Neuronal stem cell (in vitro differentiated cells): ENCODE data around the gene ARHGEF28.

Source experiments
- DNase-seq: peaks from one replicate; pipeline ENCODE4 v3.0.0-alpha.2; 2013; ENCODE audit warnings: low spot score
- H2AFZ ChIP-seq: one replicate; pipeline ENCODE4 v1.6.1; 2013; ENCODE audit warnings: mild to moderate bottlenecking, low read length, inconsistent platforms
- H2AK5ac ChIP-seq: 2 replicates; pipeline ENCODE4 v1.6.1; 2013; ENCODE audit warnings: low read depth, mild to moderate bottlenecking, inconsistent platforms, low read length, moderate library complexity, mixed read lengths
- H2BK120ac ChIP-seq: 2 replicates; pipeline ENCODE4 v1.6.1; 2013; ENCODE audit warnings: low read depth, mild to moderate bottlenecking, inconsistent platforms, low read length, moderate library complexity, mixed read lengths
- H2BK12ac ChIP-seq: one replicate; pipeline ENCODE4 v1.6.1; 2013; ENCODE audit warnings: low read length, inconsistent platforms
- H2BK15ac ChIP-seq: 2 replicates; pipeline ENCODE4 v1.6.1; 2013; ENCODE audit warnings: mild to moderate bottlenecking, low read length, inconsistent platforms, mixed read lengths
- H2BK5ac ChIP-seq: one replicate; pipeline ENCODE4 v1.6.1; 2013; ENCODE audit warnings: inconsistent platforms, mild to moderate bottlenecking, low read length, moderate library complexity
- H3K14ac ChIP-seq: one replicate; pipeline ENCODE4 v1.6.1; 2013; ENCODE audit warnings: low read length, inconsistent platforms
- H3K18ac ChIP-seq: 2 replicates; pipeline ENCODE4 v1.6.1; 2013; ENCODE audit warnings: low read length, inconsistent platforms
- H3K23ac ChIP-seq: 2 replicates; pipeline ENCODE4 v1.6.1; 2013; ENCODE audit warnings: low read depth, mild to moderate bottlenecking, mixed read lengths, low read length, inconsistent platforms; ENCODE audit not compliant: poor library complexity
- H3K27ac ChIP-seq: replicated peaks from 3 replicates; pipeline ENCODE4 v1.5.1; 2013; ENCODE audit warnings: low read length, inconsistent platforms
- H3K27me3 ChIP-seq, 3 experiments: 2 replicates each; pipeline ENCODE4 v1.6.1; 2013; ENCODE audit warnings: low read length in 3 of 3, mild to moderate bottlenecking in 2 of 3, inconsistent platforms in 1 of 3, low read depth in 1 of 3, mixed read lengths in 1 of 3, moderate library complexity in 1 of 3; ENCODE audit not compliant: control insufficient read depth in 3 of 3, insufficient read depth in 3 of 3
- H3K36me3 ChIP-seq, 2 donors: replicated peaks in 1 of 2; 2 replicates each; pipeline ENCODE4 v1.6.1; 2013; ENCODE audit warnings: low read length in 2 of 2; ENCODE audit not compliant: control insufficient read depth in 2 of 2, insufficient read depth in 2 of 2
- H3K4ac ChIP-seq: 2 replicates; pipeline ENCODE4 v1.6.1; 2013; ENCODE audit warnings: inconsistent platforms, mild to moderate bottlenecking, low read length, moderate library complexity
- H3K4me1 ChIP-seq, 2 donors: 1 replicate in 1 of 2; 2 replicates in 1 of 2; pipeline ENCODE4 v1.6.1; 2013; ENCODE audit warnings: low read length in 2 of 2, low read depth in 1 of 2; ENCODE audit not compliant: control insufficient read depth in 2 of 2, insufficient read depth in 1 of 2
- H3K4me2 ChIP-seq: one replicate; pipeline ENCODE4 v1.6.1; 2013; ENCODE audit warnings: mild to moderate bottlenecking, low read length, inconsistent platforms; ENCODE audit not compliant: insufficient read depth, poor library complexity, severe bottlenecking
- H3K4me3 ChIP-seq, 2 donors: 2 replicates each; pipeline ENCODE4 v1.5.1; 2013; ENCODE audit warnings: low read length in 2 of 2, mild to moderate bottlenecking in 2 of 2, inconsistent platforms in 1 of 2, moderate library complexity in 1 of 2
- H3K79me1 ChIP-seq: one replicate; pipeline ENCODE4 v1.6.1; 2013; ENCODE audit warnings: low read depth, mild to moderate bottlenecking, inconsistent platforms, low read length, moderate library complexity
- H3K9ac ChIP-seq: one replicate; pipeline ENCODE4 v1.6.1; 2013; ENCODE audit warnings: mild to moderate bottlenecking, low read depth, low read length, inconsistent platforms; ENCODE audit not compliant: poor library complexity
- H3K9me3 ChIP-seq, 2 donors: replicated peaks in 1 of 2; 2 replicates each; pipeline versions ENCODE3 to v1.6.1; 2013; ENCODE audit warnings: low read length in 2 of 2, mild to moderate bottlenecking in 2 of 2, inconsistent platforms in 1 of 2, low read depth in 1 of 2, mixed read lengths in 1 of 2, moderate library complexity in 1 of 2; ENCODE audit not compliant: control insufficient read depth in 2 of 2, insufficient read depth in 1 of 2
- H4K8ac ChIP-seq: one replicate; pipeline ENCODE4 v1.6.1; 2013; ENCODE audit warnings: low read depth, mild to moderate bottlenecking, inconsistent platforms, low read length, moderate library complexity
- H4K91ac ChIP-seq: one replicate; pipeline ENCODE4 v1.6.1; 2013; ENCODE audit warnings: low read length, low read depth, mild to moderate bottlenecking, inconsistent platforms; ENCODE audit not compliant: poor library complexity
- WGBS, 2 donors: extraction: QIAGEN DNeasy Blood & Tissue Kit; methylation state at CpG; one replicate each; pipeline ENCODE4 v1.1.7; 2013; ENCODE audit warnings: missing lambda C conversion rate in 2 of 2, mixed read lengths in 1 of 2; ENCODE audit not compliant: insufficient read length in 2 of 2, insufficient replicate concordance in 1 of 2; ENCODE audit errors: extremely low coverage in 2 of 2; 5-methylcytosine and 5-hydroxymethylcytosine counted together

Gene ARHGEF28

GRCh38 chr5:73917891-73918290 is 291.9 kb downstream of the ARHGEF28 start:
- Histone ChIP-seq H3K4me2 (no peak overlapping the region), H3K23ac (no peak overlapping the region), H2BK120ac (no peak overlapping the region), H3K9ac (no peak overlapping the region), H3K4me3 (no peak overlapping the region), H3K4me1 (peaks cover 0 to 1% of the 10 kb centered on the region in 2 donors), H2AFZ (no peak overlapping the region), H3K27ac (no peak overlapping the region), H2BK15ac (no peak overlapping the region), H2BK5ac (no peak overlapping the region), H2AK5ac (no peak overlapping the region), H3K18ac (no peak overlapping the region), H3K27me3 (no peaks in the 10 kb centered on the region), H3K9me3 (no peaks in the 10 kb centered on the region), H3K4ac (no peak overlapping the region), H4K8ac (no peak overlapping the region), H3K36me3 (no peaks in the 10 kb centered on the region), H3K14ac (no peak overlapping the region), H3K79me1 (no peaks in the 10 kb centered on the region), H2BK12ac (no peak overlapping the region), H4K91ac (no peak overlapping the region)
- no CpG with 5 or more reads among the region's 4 CpGs for WGBS, 2 donors
- DNase-seq, result no peak

GRCh38 chr5:73918791-73919221 is 292.8 kb downstream of the ARHGEF28 start:
- Histone ChIP-seq H2BK120ac (no peak overlapping the region), H3K18ac (no peak overlapping the region), H4K91ac (no peak overlapping the region), H2BK15ac (no peak overlapping the region), H3K9ac (no peak overlapping the region), H2BK12ac (no peak overlapping the region), H4K8ac (no peak overlapping the region), H3K36me3 (no peaks in the 10 kb centered on the region), H2BK5ac (no peak overlapping the region), H3K4ac (no peak overlapping the region), H2AFZ (no peak overlapping the region), H3K4me3 (no peak overlapping the region), H3K9me3 (no peaks in the 10 kb centered on the region), H3K4me1 (peaks cover 0 to 1% of the 10 kb centered on the region in 2 donors), H3K14ac (no peak overlapping the region), H2AK5ac (no peak overlapping the region), H3K79me1 (no peaks in the 10 kb centered on the region), H3K4me2 (no peak overlapping the region), H3K27me3 (no peaks in the 10 kb centered on the region), H3K23ac (no peak overlapping the region), H3K27ac (no peak overlapping the region)
- DNase-seq, result no peak
- no CpG with 5 or more reads among the region's 6 CpGs for WGBS, 2 donors

- H3K18ac ChIP-seq, result no peak overlapping the region
- no peak overlapping the region for H2BK120ac ChIP-seq
- no peak overlapping the region for H4K8ac ChIP-seq
- no peak for DNase-seq
- WGBS, 2 donors, result no CpG with 5 or more reads among the region's 3 CpGs
- H4K91ac ChIP-seq, result no peak overlapping the region
- H3K4me3 ChIP-seq, result no peak overlapping the region
- H2AFZ ChIP-seq, result no peak overlapping the region
- H2BK5ac ChIP-seq, result no peak overlapping the region
- H2AK5ac ChIP-seq, result no peak overlapping the region
- H3K14ac ChIP-seq, result no peak overlapping the region
- H2BK12ac ChIP-seq, result no peak overlapping the region
- H3K9ac ChIP-seq, result no peak overlapping the region
- peaks cover 0 to 1% of the 10 kb centered on the region in 2 donors for H3K4me1 ChIP-seq
- no peak overlapping the region for H2BK15ac ChIP-seq
- no peaks in the 10 kb centered on the region for H3K36me3 ChIP-seq
- no peaks in the 10 kb centered on the region for H3K9me3 ChIP-seq
- H3K27me3 ChIP-seq, result no peaks in the 10 kb centered on the region
- no peak overlapping the region for H3K4me2 ChIP-seq
- no peak overlapping the region for H3K27ac ChIP-seq
- H3K4ac ChIP-seq, result no peak overlapping the region
- H3K79me1 ChIP-seq, result no peaks in the 10 kb centered on the region
- H3K23ac ChIP-seq, result no peak overlapping the region
Measured at GRCh38 chr5:73921741-73922140, 295.7 kb downstream of the ARHGEF28 start.

GRCh38 chr5:73922224-73922623 is 296.2 kb downstream of the ARHGEF28 start:
- Histone ChIP-seq H3K79me1 (no peaks in the 10 kb centered on the region), H3K4me3 (no peak overlapping the region), H3K36me3 (no peaks in the 10 kb centered on the region), H4K8ac (no peak overlapping the region), H2BK12ac (no peak overlapping the region), H3K14ac (no peak overlapping the region), H2BK15ac (no peak overlapping the region), H3K9ac (no peak overlapping the region), H3K23ac (no peak overlapping the region), H3K18ac (no peak overlapping the region), H3K4me1 (peaks cover 0 to 1% of the 10 kb centered on the region in 2 donors), H3K27ac (no peak overlapping the region), H3K9me3 (no peaks in the 10 kb centered on the region), H2BK5ac (no peak overlapping the region), H2AK5ac (no peak overlapping the region), H4K91ac (no peak overlapping the region), H2BK120ac (no peak overlapping the region), H3K4ac (no peak overlapping the region), H3K4me2 (no peak overlapping the region), H2AFZ (no peak overlapping the region), H3K27me3 (no peaks in the 10 kb centered on the region)
- no CpG with 5 or more reads among the region's 3 CpGs for WGBS, 2 donors
- DNase-seq, result no peak
